HUES6 (cell line): Measurements from ENCODE around the gene NIT2.

ENCODE experiments used
- H3K27ac ChIP-seq: 2 replicates; pipeline ENCODE4 v1.7.0; 2013; ENCODE audit warnings: low read depth, mild to moderate bottlenecking, low read length, inconsistent platforms
- H3K27me3 ChIP-seq: 2 replicates; pipeline ENCODE4 v1.6.1; 2013; ENCODE audit warnings: low read length; ENCODE audit not compliant: control insufficient read depth, insufficient read depth
- H3K36me3 ChIP-seq: 2 replicates; pipeline ENCODE4 v1.6.1; 2013; ENCODE audit warnings: low read length; ENCODE audit not compliant: control insufficient read depth, insufficient read depth
- H3K4me1 ChIP-seq: 2 replicates; pipeline ENCODE4 v1.6.1; 2013; ENCODE audit warnings: low read length; ENCODE audit not compliant: control insufficient read depth, insufficient read depth
- H3K4me3 ChIP-seq: 2 replicates; pipeline ENCODE4 v1.5.1; 2013; ENCODE audit warnings: low read depth, low read length
- H3K9ac ChIP-seq: one replicate; pipeline ENCODE4 v1.6.1; 2013; ENCODE audit warnings: mild to moderate bottlenecking, low read length
- H3K9me3 ChIP-seq: 2 replicates; pipeline ENCODE4 v1.6.1; 2013; ENCODE audit warnings: low read depth, low read length; ENCODE audit not compliant: control insufficient read depth, insufficient read depth

NIT2 gene

GRCh38 chr3:100399341-100400071 lies 64.9 kb downstream of the NIT2 start:
- no peak overlapping the region for H3K27ac ChIP-seq
- H3K36me3 ChIP-seq, result no peaks in the 10 kb centered on the region
- no peaks in the 10 kb centered on the region for H3K27me3 ChIP-seq
- no peaks in the 10 kb centered on the region for H3K4me1 ChIP-seq
- peak overlapping the region; percentile 68 for H3K4me3 ChIP-seq
- H3K9ac ChIP-seq, result peak overlapping the region; percentile 96
- no peaks in the 10 kb centered on the region for H3K9me3 ChIP-seq

- H3K4me1 ChIP-seq, result no peaks in the 10 kb centered on the region
- peak overlapping the region; percentile 96 for H3K9ac ChIP-seq
- peak overlapping the region; percentile 68 for H3K4me3 ChIP-seq
- no peaks in the 10 kb centered on the region for H3K9me3 ChIP-seq
- no peaks in the 10 kb centered on the region for H3K27me3 ChIP-seq
- peak overlapping the region; percentile 78; the same call in 1 of the 2 replicates for H3K27ac ChIP-seq
- H3K36me3 ChIP-seq, result no peaks in the 10 kb centered on the region
Observed at GRCh38 chr3:100400419-100400779, 65.8 kb downstream of the NIT2 start.

- Histone ChIP-seq H3K27ac (peak within 1 kb of the TSS; percentile 78), H3K27me3 (no peaks in the 10 kb centered on the region), H3K36me3 (no peaks in the 10 kb centered on the region), H3K9me3 (no peaks in the 10 kb centered on the region), H3K4me1 (no peaks in the 10 kb centered on the region), H3K4me3 (peak within 1 kb of the TSS; percentile 68), H3K9ac (peak within 1 kb of the TSS; percentile 96)
Observed at GRCh38 chr3:100400780-100401673, 66.5 kb downstream of the NIT2 start, which contains the start of the genes LNP1 and TOMM70. TSS of gene LNP1 (plus strand) at chr3:100401539. CDS start at chr3:100429730, 28,191 bp downstream. TSS of gene TOMM70 (minus strand) at chr3:100401089. CDS start at chr3:100400949, 140 bp downstream.

- no peaks in the 10 kb centered on the region for H3K9me3 ChIP-seq
- no peaks in the 10 kb centered on the region for H3K27me3 ChIP-seq
- H3K4me1 ChIP-seq, result no peaks in the 10 kb centered on the region
- H3K9ac ChIP-seq, result peak overlapping the region; percentile 96
- H3K4me3 ChIP-seq, result peak overlapping the region; percentile 68
- no peaks in the 10 kb centered on the region for H3K36me3 ChIP-seq
- peak overlapping the region; percentile 78 for H3K27ac ChIP-seq
Observed at GRCh38 chr3:100401674-100402041, 67.1 kb downstream of the NIT2 start.

GRCh38 chr3:100402256-100402655 lies 67.7 kb downstream of the NIT2 start:
- H3K4me1 ChIP-seq, result no peaks in the 10 kb centered on the region
- H3K4me3 ChIP-seq, result peak overlapping the region; percentile 68
- peak overlapping the region; percentile 78; the same call in 1 of the 2 replicates for H3K27ac ChIP-seq
- no peaks in the 10 kb centered on the region for H3K36me3 ChIP-seq
- peak overlapping the region; percentile 96 for H3K9ac ChIP-seq
- H3K27me3 ChIP-seq, result no peaks in the 10 kb centered on the region
- H3K9me3 ChIP-seq, result peaks cover 1% of the 10 kb centered on the region; the same call in 1 of the 2 replicates

GRCh38 chr3:100402891-100403290 lies 68.3 kb downstream of the NIT2 start:
- H3K27ac ChIP-seq, result peak overlapping the region; percentile 49; the same call in 1 of the 2 replicates

GRCh38 chr3:100403362-100404249 lies 69.0 kb downstream of the NIT2 start:
- peak overlapping the region; percentile 49; the same call in 1 of the 2 replicates for H3K27ac ChIP-seq
- H3K4me1 ChIP-seq, result no peaks in the 10 kb centered on the region
- H3K27me3 ChIP-seq, result no peaks in the 10 kb centered on the region
- H3K9ac ChIP-seq, result peak overlapping the region; percentile 66
- peak overlapping the region; percentile 68 for H3K4me3 ChIP-seq
- peaks cover 4% of the 10 kb centered on the region; the same call in 1 of the 2 replicates for H3K9me3 ChIP-seq
- no peaks in the 10 kb centered on the region for H3K36me3 ChIP-seq

More at GRCh38 chr3:100402891-100403290, 68.3 kb downstream of the NIT2 start:
- Histone ChIP-seq H3K27me3 (no peaks in the 10 kb centered on the region), H3K9me3 (peaks cover 4% of the 10 kb centered on the region; the same call in 1 of the 2 replicates), H3K36me3 (no peaks in the 10 kb centered on the region), H3K4me3 (peak overlapping the region; percentile 68), H3K4me1 (no peaks in the 10 kb centered on the region), H3K9ac (peak overlapping the region; percentile 66)

GRCh38 chr3:100404250-100404548 lies 69.6 kb downstream of the NIT2 start:
- Histone ChIP-seq H3K27ac (no peak overlapping the region), H3K4me3 (peak overlapping the region; percentile 68), H3K4me1 (no peaks in the 10 kb centered on the region), H3K9me3 (peaks cover 4% of the 10 kb centered on the region; the same call in 1 of the 2 replicates), H3K9ac (no peak overlapping the region), H3K36me3 (no peaks in the 10 kb centered on the region), H3K27me3 (no peaks in the 10 kb centered on the region)

GRCh38 chr3:100407164-100407563 lies 72.6 kb downstream of the NIT2 start:
- no peak overlapping the region for H3K27ac ChIP-seq
- H3K36me3 ChIP-seq, result peaks cover 5% of the 10 kb centered on the region; the same call in 1 of the 2 replicates
- H3K9me3 ChIP-seq, result peaks cover 8% of the 10 kb centered on the region; the same call in 1 of the 2 replicates
- H3K27me3 ChIP-seq, result no peaks in the 10 kb centered on the region
- H3K4me3 ChIP-seq, result no peak overlapping the region
- H3K9ac ChIP-seq, result no peak overlapping the region
- no peaks in the 10 kb centered on the region for H3K4me1 ChIP-seq

GRCh38 chr3:100407977-100408532 lies 73.5 kb downstream of the NIT2 start:
- Histone ChIP-seq H3K36me3 (peaks cover 6% of the 10 kb centered on the region; the same call in 1 of the 2 replicates), H3K27me3 (no peaks in the 10 kb centered on the region), H3K4me1 (peaks cover 2% of the 10 kb centered on the region), H3K27ac (no peak overlapping the region), H3K4me3 (no peak overlapping the region), H3K9ac (no peak overlapping the region), H3K9me3 (peaks cover 10% of the 10 kb centered on the region; the same call in 1 of the 2 replicates)
